Mesodermal cell (in vitro differentiated cells): Measurements from ENCODE around the gene YWHAE.
"Not testable (repeated sequence)": the region's sequence is repeated elsewhere in the genome, so short reads cannot be mapped to it uniquely, and the experiment has no call there.

Experiments
- H3K27ac ChIP-seq: 2 replicates; pipeline ENCODE4 v1.7.0; 2013; ENCODE audit warnings: mild to moderate bottlenecking, low read depth, low read length, moderate library complexity; ENCODE audit not compliant: severe bottlenecking
- H3K36me3 ChIP-seq: 2 replicates; pipeline ENCODE4 v1.7.1; 2013; ENCODE audit warnings: mild to moderate bottlenecking, low read length, moderate library complexity; ENCODE audit not compliant: control insufficient read depth, insufficient read depth
- H3K4me1 ChIP-seq: one replicate; pipeline ENCODE4 v1.7.1; 2013; ENCODE audit warnings: mild to moderate bottlenecking, low read length; ENCODE audit not compliant: insufficient read depth, control insufficient read depth, poor library complexity, severe bottlenecking
- H3K4me3 ChIP-seq: 2 replicates; pipeline ENCODE4 v1.7.0; 2013; ENCODE audit warnings: low read length, control low read depth, mild to moderate bottlenecking; ENCODE audit not compliant: insufficient read depth, poor library complexity, severe bottlenecking; ENCODE audit errors: extremely low read depth
- H3K9me3 ChIP-seq: 2 replicates; pipeline ENCODE4 v1.7.1; 2013; ENCODE audit warnings: mild to moderate bottlenecking, low read length, moderate library complexity; ENCODE audit not compliant: control insufficient read depth
- WGBS, 2 experiments: methylation state at CpG; one replicate each; pipeline ENCODE4 v1.1.5; 2013; ENCODE audit warnings: missing lambda C conversion rate in 2 of 2; ENCODE audit not compliant: insufficient coverage in 2 of 2; 5-methylcytosine and 5-hydroxymethylcytosine counted together

Gene YWHAE

GRCh38 chr17:1412185-1413110 lies 12.4 kb upstream of the YWHAE start:
- H3K27ac ChIP-seq: no peak overlapping the region
- H3K36me3 ChIP-seq: no peaks in the 10 kb centered on the region
- H3K4me1 ChIP-seq: no peaks in the 10 kb centered on the region
- H3K9me3 ChIP-seq: no peaks in the 10 kb centered on the region
- no peak overlapping the region for H3K4me3 ChIP-seq
- 91 to 92% methylated on average over 25 of the region's 27 CpGs for WGBS, 2 experiments

- Histone ChIP-seq H3K27ac (no peak overlapping the region), H3K4me1 (peaks cover 3% of the 10 kb centered on the region), H3K36me3 (peaks cover 14% of the 10 kb centered on the region), H3K4me3 (no peak overlapping the region), H3K9me3 (no peaks in the 10 kb centered on the region)
- WGBS, 2 experiments: no CpG with 5 or more reads among the region's 4 CpGs
Observed at GRCh38 chr17:1402262-1402586, 2.2 kb upstream of the YWHAE start.

DNA sequence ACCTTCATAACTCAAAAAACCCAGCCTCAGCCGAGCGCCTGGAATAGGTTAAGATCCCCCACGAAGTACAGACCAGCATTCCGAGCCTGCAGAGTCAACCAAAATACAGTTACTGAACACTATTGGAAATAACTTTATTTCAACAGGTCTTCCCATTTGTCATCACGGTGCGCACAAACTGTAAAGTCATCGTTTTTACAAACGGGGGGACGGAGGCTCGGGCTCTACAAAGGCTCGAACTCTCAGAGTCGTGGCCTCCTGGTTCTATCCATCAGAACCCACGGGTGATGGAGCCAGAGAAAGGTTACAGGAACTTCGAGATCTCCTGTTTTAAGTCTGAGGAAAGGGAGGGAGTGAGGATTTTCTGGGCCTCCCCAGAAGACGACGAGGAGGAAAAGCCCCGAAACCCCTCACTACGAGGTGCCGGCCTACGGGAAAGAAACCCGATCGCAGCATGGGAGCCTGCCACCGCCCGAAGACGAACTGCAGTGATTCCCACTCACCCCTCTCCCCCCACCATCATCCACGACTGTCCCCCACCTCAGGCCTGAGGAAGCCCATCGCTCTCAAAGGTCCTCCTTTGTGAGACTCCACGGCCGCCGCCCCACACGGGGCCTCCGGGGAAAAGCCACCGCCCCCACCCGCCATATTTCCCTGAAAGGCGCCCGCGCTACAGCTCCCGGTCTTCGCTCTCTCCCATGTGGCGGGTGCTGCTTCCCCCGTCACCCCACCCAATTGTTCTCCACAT lies 917 bp downstream of the YWHAE start:
- H3K4me3 ChIP-seq: peak overlapping the region; percentile 95
- H3K27ac ChIP-seq: peak overlapping the region; percentile 99
- H3K4me1 ChIP-seq: peaks cover 13% of the 10 kb centered on the region
- no peaks in the 10 kb centered on the region for H3K9me3 ChIP-seq
- 0% methylated on average over 32 to 34 of the region's 41 CpGs for WGBS, 2 experiments
- peaks cover 41% of the 10 kb centered on the region for H3K36me3 ChIP-seq

GRCh38 chr17:1398028-1398427 lies 2.0 kb downstream of the YWHAE start:
- H3K9me3 ChIP-seq: no peaks in the 10 kb centered on the region
- peaks cover 46% of the 10 kb centered on the region for H3K36me3 ChIP-seq
- peak overlapping the region; percentile 99 for H3K27ac ChIP-seq
- H3K4me3 ChIP-seq: peak overlapping the region; percentile 95
- peaks cover 16% of the 10 kb centered on the region for H3K4me1 ChIP-seq
- WGBS, 2 experiments: no CpG with 5 or more reads among the region's 2 CpGs

DNA sequence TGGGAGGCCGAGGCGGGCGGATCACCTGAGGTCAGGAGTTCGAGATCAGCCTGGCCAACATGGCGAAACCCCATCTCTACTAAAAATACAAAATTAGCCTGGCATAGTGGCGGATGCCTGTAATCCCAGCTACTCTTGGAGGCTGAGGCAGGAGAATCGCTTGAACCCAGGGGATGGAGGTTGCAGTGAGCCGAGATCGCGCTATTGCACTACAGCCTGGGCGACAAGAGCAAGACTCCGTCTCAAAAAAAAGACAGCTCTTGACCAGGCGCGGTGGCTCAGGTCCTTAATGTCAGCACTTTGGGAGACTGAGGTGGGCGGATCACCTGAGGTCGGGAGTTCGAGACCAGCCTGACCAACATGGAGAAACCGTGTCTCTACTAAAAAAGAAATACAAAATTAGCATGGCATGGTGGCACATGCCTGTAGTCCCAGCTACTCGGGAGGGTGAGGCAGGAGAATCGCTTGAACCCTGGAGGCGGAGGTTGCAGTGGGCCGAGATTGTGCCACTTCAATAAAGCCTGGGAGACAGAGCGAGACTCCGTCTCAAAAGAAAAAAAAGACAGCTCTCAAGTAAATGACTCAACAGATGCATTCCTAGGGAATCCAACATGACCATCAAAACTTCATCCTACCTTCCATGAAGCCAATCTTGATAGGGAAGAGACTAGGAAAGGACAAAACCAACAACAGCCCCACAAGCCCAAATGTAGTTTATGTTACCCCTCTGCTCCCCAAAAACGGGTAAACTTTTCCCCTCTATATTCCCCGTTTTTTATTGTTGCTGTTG lies 4.0 kb downstream of the YWHAE start:
- H3K9me3 ChIP-seq: not testable (repeated sequence)
- 96 to 97% methylated on average over 19 to 26 of the region's 26 CpGs for WGBS, 2 experiments

GRCh38 chr17:1391577-1391976 lies 8.4 kb downstream of the YWHAE start:
- Histone ChIP-seq H3K4me1 (peaks cover 29% of the 10 kb centered on the region), H3K27ac (no peak overlapping the region), H3K36me3 (peaks cover 55% of the 10 kb centered on the region), H3K4me3 (peak overlapping the region; percentile 7), H3K9me3 (no peaks in the 10 kb centered on the region)
- WGBS, 2 experiments: 91 to 97% methylated on average over 9 of the region's 9 CpGs

More for the DNA sequence above, 4.0 kb downstream of the YWHAE start:
- H3K4me3 ChIP-seq, H3K27ac ChIP-seq: not testable (repeated sequence)
- peaks cover 28% of the 10 kb centered on the region for H3K4me1 ChIP-seq
- H3K36me3 ChIP-seq: peaks cover 51% of the 10 kb centered on the region

DNA sequence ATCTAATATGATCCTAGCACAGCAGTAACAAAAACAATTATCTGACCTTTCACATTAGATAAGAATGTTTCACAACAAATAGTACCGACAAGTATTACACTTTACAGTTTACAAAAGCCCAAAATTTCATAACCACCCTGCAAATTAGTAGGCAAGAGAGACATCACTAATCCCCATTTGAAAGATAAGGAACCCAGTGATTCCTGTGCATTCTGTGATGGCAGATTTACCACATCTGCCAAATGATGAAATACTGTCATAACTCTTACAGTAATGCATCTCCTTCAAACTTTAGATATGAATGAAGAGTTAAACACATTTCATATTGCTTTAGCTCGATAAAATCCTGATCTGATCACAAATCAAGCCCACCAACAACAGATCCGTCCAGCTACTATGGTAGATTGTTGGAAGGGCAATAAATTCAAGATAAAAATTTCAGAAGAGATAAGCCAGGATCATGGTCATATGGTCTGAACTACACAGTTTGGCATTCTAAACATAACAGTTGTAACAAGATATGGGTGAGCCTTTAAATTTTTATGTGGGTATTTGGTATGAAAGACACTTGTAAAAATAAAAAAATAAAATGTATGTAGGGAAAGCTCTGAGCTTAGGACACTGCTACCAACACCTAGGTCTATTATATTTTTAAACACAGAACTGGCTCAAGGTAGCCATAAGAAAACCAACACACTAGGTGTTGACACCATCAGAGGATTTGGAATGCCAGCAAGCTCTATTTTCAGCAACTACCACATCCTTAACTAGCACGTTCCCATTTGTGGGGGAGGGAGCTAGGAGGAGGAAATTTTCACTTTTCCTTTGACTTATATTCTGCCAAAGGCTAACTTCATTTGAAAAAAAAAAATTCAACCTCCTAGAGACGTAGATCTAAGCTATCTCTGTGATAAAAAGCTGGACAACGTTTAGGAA lies 9.3 kb downstream of the YWHAE start:
- H3K36me3 ChIP-seq: peaks cover 55% of the 10 kb centered on the region
- peaks cover 25% of the 10 kb centered on the region for H3K4me1 ChIP-seq
- H3K9me3 ChIP-seq: no peaks in the 10 kb centered on the region
- WGBS, 2 experiments: 79 to 90% methylated on average over 3 to 4 of the region's 6 CpGs
- no peak overlapping the region for H3K4me3 ChIP-seq
- H3K27ac ChIP-seq: no peak overlapping the region

- WGBS, 2 experiments: 83 to 90% methylated on average over 13 to 18 of the region's 22 CpGs
- not testable (repeated sequence) for H3K4me3 ChIP-seq, H3K27ac ChIP-seq, H3K9me3 ChIP-seq
- H3K4me1 ChIP-seq: peaks cover 14% of the 10 kb centered on the region
- peaks cover 59% of the 10 kb centered on the region for H3K36me3 ChIP-seq
Observed at GRCh38 chr17:1387490-1388227, 12.4 kb downstream of the YWHAE start.

DNA sequence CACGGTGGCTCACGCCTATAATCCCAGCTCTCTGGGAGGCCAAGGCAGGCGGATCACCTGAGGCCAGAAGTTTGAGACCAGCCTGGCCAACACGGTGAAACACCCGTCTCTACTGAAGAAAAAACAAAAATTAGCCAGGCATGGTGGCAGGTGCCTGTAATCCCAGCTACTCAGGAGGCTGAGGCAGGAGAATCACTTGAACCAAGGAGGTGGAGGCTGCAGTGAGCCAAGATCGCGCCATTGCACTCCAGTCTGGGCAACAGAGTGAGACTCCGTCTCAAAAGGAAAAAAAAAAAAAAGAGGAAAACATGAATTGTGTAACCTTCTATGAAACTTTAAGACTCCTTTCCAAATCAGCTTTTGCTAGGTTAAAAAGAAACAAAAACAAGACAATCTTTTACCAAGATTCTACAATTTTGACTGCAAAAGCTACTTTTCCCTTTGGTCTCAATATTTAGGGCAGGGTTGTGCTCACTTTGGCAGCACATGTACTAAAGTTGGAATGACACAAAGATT lies 13.3 kb downstream of the YWHAE start:
- H3K4me1 ChIP-seq: peaks cover 11% of the 10 kb centered on the region
- H3K4me3 ChIP-seq, H3K9me3 ChIP-seq, H3K27ac ChIP-seq: not testable (repeated sequence)
- WGBS, 2 experiments: 88 to 90% methylated on average over 5 of the region's 8 CpGs
- peaks cover 55% of the 10 kb centered on the region for H3K36me3 ChIP-seq
